Heart left ventricle (tissue), 13 donors: ENCODE data around the gene SNX15.

Experiments used
- CTCF ChIP-seq, 12 donors: fragments of 200-600 bp; sonication (generic) in 4 of 12; IDR thresholded peaks; one replicate each; pipeline versions ENCODE4 v1.5.0 to v1.8.0; 2018 to 2022; ENCODE audit warnings: antibody characterized with exemption in 12 of 12, mild to moderate bottlenecking in 5 of 12
- POLR2A ChIP-seq, 2 donors: fragments of 450-650 bp; IDR thresholded peaks; one replicate each; pipeline ENCODE4 v1.6.1; 2017; ENCODE audit warnings: antibody characterized with exemption in 2 of 2, mild to moderate bottlenecking in 2 of 2, moderate library complexity in 2 of 2
- donor health status: ischemic (EF 13 %, LVEDD 7.1; RV severe dilation, severe dysfunction).
- donor health status: DM: no; HTN: yes; CAD: no.
- donor health status: DM: no; HTN: no; CAD: no.
- donor health status: ischemic (EF 25% LVEDD 6.9; RV normal size, moderate dysfunction).
- donor health status: ischemic (EF 25% LVEDD 5.7; RV mildly dilated, moderate dysfunction).
- donor health status: ischemic (EF 35%, LVEDD 5.7; RV mildly dilated, moderate dysfunction).
- donor health status: nonischemic (EF 11% LVEDD 7.7; RV severe dilation, severe dysfunction).
- donor health status: DM: yes; HTN: yes; CAD: no.
- donor health status: PGD.
- donor health status: ischemic (EF 29% LVEDD 5.4; RV normal size, mild dysfunction).
- donor health status: nonischemic (EF 23%, LVEDD 6.1; RV moderate dilation, normal function).

- TF ChIP-seq CTCF (IDR thresholded peaks at IDR 0.05) (no peak), POLR2A (IDR thresholded peaks at IDR 0.05) (no peak)
Measured at GRCh38 chr11:65067446-65067845, 40.2 kb downstream of the SNX15 start.
